ENCODE measurements around the gene CAMSAP3.
A peak's percentile ranks its signal among the peaks of the same experiment; 100 is the strongest.

Gene CAMSAP3

DNA sequence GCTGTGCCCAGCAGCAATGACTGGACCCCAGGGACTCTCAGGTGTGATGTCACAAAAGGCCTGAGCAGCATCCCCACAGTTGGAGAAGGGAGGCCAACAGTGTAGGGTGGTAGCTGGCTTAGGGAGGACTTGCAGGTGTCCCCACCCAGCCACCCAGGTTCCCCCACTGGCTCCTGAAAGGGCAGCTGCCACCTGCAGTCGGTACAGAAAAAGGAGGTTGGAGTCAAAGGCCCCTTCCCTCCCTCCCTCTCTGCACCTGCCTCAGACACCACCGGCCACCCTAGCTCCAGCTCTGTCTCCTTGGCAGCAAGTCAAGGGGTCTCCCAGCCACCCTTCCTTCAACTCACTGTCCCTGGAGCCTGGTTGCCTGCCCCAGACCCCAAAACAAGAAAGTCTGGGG is 38.0 kb downstream of the CAMSAP3 start, which contains the start of gene PCP2:
Gene PCP2, minus strand, starts transcription at position 22 of the 400 bp plus-strand sequence. CDS start 262 bp downstream, outside the sequence.
- DNase-seq (ENCODE audit: low spot score), result no peak

DNA sequence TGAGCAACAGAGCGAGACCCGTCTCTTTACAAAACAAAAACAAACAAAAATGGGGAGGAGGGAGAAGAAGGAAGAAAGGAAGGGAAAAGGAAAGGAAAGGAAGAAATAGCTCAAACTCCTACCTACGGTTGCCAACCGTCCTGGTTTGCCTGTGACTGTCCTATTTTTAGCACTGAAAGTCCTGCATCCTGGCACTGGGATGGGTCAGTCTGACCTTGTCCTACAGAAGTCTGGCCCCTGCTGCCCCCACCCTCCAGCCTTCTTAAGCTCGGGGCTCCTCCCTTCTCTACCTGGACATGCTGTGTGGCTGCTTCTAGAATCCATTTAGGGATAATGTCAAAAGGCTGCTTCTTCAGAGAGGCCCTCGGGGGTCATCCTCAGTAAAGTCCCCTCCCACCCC is 40.0 kb downstream of the CAMSAP3 start:
- DNase-seq (ENCODE audit: low spot score), result no peak

DNA sequence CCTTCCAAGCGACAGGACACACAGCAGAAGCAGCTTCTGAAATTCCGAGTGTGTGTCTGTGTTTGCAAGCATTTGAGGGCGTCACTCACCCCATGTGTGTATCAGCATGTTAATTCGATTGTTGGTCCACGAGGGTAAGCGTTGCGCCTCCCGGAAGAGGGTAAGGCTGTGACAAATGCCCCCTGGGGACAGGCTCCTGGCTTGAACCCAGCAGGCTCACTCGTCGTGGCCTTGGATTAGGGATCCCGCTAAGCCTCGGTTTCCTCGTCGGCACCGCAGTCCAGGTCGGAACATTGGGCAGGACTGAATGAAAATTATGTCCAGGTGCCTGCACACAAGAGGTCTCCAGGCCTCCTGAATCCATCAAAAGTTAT is 40.6 kb downstream of the CAMSAP3 start:
- no peak for DNase-seq (ENCODE audit: low spot score)

DNA sequence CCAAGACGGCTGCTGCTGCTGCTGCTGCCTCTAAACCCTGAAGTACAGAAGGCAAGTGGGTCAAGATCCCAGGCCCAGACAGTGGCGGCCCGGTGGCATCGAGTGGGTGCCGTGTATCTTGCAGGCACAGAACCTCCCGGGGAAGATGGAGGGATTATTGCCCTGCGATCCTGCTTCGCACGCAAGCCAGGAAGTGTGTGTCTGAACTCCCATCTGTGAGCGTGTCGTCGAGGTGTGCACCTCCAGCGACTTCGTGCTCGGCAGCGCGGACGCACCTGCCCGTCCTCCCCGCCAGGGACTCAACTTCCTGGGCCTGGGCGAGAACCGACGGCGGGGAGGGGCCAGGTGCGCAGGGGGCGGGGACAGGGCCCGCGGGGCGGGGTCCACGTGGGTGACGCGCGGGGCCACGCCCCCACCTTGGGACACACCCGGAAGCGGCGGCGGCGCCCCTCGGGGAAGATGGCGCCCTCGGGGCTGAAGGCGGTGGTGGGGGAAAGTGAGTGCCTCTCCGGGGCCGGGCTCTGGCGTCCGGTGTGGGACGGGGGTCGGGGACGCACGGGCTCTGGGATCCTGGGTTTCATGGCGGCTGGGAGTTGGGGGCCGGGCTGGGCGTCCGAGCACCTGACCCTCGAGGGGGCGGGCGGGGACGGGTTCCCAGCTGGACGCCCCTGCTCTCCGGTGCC is 41.2 kb downstream of the CAMSAP3 start, which contains the start of gene STXBP2:
Gene STXBP2, plus strand, starts transcription at position 420 of the 683 bp plus-strand sequence. Its CDS starts 40 bp downstream, at position 460.
- DNase-seq (ENCODE audit: low spot score), result peak; percentile 99

DNA sequence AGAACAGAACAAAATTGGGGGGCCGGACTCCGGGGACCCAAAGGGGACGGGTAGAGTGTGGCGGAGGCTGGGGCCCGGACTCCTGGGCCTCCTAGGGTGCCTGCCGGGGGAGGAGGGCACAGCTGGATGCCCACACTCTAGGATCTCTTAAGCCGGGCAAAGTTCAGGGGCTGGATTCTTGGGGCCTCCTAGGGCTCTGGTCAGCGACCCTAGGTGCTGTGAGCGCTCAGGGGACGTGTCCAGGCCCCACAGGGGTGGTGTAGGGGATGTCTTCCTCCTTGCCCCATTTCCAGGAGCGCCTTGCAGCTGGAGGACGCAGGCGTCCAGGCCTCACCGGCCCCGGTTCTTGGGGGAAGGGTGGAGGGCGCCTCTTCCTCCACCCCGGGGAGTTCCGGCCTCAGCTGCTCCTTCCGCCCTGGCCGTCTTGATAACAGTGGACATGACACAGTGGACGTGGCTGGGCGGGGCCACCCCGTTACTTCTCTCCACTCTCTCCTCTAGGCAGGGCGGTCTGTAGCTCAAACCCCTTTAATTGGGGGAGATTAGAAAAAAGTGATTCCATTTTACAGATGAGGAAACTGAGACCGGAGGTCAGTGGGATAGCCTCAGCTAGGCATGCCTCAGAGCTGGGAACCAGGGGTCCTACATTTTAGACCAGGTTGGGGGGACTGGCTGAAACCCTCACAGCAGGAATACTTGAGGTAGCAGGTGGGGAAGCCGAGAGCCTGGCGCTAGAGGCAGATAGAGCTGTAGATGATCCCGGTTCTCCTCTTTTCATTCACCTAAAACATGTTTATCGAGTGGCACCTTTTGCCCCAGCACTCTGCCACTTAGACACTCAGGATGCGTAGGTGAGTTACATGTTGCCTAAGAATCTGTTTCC is 42.0 kb downstream of the CAMSAP3 start:
- no peak for DNase-seq (ENCODE audit: low spot score)

DNA sequence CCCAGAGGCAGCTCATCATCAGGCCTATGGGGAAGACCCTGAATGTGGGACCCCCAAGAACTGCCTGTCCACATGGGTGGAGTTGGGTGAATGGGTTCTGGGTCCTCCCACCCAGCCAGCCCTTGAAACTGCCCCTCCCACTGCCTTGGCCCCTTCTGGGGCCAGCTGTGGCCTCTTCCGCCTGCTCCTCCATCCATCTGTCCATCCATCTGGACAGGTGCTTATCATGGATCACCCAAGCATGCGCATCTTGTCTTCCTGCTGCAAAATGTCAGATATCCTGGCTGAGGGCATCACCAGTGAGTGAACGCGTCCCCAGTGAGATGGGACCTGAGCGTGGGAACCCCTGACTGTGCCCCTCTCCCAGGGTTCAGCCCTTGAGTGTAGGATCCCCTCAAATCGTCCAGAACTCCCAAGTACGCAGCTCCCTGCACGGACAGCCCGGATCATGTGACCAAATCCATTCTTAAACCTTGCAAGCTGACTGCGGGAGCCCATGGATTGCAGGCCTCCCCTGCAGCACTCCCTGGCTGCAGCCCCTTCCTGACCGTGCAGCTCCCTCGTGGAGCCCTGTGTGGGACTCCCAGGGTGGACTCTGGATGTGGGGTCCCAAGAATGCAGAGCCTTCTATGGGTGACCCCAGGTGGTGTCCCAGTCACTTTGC is 43.3 kb downstream of the CAMSAP3 start:
- no peak for DNase-seq (ENCODE audit: low spot score)

DNA sequence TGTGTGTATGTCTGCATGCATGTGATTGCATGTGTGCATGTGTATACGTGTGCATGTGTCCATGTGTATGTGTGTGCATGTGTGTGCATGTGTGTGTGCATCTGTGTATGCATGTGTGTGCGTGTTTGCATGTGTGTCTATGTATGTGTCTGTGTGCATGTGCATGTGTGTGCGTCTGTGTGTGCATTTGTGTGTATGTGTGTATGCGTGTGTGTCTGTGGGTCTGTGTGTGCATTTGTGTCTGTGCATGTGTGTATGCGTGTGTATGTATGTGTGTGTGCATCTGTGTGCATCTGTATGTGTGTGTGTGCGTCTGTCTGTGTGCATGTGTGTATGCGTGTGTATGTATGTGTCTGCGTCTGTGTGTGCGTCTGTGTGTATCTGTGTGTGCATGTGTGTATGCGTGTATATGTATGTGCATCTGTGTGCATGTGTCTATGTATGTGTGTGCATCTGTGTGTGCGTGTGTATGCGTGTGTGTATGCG is 44.2 kb downstream of the CAMSAP3 start:
- DNase-seq (ENCODE audit: low spot score), result no peak

DNA sequence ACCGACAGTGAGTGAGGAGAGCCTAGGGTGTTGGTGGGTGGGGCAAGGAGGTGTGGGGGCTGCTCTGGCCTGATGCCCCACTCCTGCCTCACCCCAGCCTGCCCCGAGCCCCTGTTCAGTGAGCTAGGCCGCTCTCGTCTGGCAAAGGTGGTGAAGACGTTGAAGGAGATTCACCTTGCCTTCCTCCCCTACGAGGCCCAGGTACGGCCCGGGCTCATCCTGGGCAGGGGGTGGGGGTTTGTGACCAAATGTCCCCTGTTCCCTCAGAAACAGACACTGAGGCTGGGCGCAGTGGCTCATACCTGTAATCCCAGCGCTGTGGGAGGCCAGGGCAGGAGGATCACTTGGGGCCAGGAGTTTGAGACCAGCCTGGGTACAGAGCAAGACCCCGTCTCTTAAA is 45.1 kb downstream of the CAMSAP3 start:
- DNase-seq (ENCODE audit: low spot score), result no peak

DNA sequence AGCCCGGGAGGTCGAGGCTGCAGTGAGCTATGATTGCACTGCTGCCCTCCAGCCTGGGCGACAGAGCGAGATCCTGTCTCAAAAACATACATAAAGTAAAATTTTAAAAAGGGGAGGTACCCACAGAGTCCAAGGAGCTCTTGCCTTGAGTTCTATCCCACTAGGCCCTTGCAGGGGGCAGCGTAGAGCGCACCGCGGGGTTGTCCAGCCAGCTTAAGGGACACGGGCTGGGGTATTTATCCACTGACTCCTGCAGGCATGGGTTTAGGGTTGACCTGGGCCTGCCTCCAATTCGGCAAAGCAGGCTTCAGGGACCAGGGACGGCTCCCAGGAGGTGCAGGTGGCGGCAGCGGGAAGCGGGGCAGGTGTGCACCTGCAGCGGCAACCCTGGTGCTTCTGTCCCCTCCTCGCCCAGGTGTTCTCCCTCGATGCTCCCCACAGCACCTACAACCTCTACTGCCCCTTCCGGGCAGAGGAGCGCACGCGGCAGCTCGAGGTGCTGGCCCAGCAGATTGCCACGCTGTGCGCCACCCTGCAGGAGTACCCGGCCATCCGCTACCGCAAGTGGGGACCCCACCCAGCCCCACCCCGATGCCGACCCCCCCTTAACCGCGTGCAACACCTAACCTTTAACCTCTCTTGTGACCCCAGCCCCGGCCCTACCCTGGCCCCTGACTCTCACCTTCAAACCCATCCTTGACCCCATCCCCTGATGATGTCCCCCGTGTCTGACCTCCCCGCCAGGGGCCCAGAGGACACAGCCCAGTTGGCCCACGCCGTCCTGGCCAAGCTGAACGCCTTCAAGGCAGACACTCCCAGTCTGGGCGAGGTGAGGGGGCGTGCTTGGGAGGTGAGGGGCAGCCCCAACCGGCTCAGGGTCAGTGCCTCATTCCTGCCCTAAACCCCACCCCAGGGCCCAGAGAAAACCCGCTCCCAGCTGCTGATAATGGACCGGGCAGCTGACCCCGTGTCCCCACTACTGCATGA is 45.9 kb downstream of the CAMSAP3 start:
- no peak for DNase-seq (ENCODE audit: low spot score)

DNA sequence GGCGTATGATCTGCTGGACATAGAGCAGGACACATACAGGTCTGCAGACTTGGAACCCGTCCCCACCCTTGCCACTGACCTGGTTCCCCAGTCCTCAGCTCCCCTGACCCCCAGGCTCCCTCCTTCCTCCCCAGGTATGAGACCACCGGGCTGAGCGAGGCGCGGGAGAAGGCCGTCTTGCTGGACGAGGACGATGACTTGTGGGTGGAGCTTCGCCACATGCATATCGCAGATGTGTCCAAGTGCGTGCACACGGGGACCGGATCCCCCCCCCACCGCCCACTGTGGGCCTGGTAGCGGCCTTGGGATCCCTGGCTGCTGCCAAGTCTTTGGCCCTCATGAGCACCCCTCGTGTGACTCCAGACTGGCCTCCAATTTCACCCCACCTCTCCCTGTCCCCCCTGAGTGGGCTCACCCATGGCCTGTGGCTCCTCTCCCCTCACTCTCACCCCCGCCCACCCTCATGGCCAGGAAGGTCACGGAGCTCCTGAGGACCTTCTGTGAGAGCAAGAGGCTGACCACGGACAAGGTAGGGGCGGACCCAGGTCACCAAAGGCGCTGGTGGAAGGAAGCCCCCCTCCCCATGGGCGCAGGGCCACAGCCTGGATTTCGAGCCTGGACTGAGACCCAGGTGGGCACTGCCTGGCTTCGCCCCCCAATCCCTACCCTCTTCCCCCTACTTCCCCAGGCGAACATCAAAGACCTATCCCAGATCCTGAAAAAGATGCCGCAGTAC is 46.8 kb downstream of the CAMSAP3 start:
- no peak for DNase-seq (ENCODE audit: low spot score)

DNA sequence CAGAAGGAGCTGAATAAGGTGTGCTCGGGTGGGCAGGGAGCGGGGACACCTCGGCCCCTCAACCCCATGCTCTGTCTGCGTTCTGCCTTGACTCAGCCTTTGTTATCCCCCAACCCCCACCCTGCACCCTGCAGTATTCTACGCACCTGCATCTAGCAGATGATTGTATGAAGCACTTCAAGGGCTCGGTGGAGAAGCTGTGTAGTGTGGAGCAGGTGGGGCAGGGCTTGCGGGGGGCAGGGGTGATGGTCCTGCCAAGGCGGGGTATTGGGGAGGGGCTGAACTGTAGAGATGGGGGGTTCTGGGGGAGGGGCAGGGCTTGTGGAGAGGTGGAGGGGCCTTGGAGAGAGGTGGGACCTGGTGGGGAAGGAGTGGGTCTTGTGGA is 47.4 kb downstream of the CAMSAP3 start:
- DNase-seq (ENCODE audit: low spot score), result no peak

DNA sequence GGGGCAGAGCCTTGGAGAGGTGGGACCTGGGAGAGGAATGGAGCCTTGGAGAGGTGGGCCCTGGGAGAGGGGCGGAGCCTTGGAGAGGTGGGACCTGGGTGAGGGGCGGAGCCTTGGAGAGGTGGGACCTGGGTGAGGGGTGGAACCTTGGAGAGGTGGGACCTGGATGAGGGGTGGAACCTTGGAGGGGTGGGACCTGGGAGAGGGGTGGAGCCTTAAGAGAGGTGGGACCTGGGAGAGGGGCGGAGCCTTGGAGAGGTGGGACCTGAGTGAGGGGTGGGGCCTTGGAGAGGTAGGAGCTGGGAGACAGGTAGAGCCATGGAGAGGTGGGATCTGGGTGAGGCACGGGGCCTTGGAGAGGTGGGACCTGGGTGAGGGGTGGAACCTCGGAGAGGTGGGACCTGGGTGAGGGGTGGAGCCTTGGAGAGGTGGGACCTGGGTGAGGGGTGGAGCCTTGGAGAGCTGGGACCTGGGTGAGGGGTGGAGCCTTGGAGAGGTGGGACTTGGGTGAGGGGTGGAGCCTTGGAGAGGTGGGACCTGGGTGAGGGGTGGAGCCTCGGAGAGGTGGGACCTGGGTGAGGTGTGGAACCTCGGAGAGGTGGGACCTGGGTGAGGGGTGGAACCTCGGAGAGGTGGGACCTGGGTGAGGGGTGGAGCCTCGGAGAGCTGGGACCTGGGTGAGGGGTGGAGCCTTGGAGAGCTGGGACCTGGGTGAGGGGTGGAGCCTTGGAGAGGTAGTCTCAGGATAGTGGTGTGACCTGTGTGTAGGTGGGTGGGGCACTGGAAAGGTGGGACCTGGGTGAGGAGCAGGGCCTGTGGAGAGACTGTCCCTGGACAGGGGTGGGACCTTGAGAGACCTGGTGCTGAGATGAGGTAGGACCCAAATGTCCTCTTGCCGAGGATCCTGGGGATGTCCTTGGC is 48.2 kb downstream of the CAMSAP3 start:
- peak; percentile 64 for DNase-seq (ENCODE audit: low spot score)

DNA sequence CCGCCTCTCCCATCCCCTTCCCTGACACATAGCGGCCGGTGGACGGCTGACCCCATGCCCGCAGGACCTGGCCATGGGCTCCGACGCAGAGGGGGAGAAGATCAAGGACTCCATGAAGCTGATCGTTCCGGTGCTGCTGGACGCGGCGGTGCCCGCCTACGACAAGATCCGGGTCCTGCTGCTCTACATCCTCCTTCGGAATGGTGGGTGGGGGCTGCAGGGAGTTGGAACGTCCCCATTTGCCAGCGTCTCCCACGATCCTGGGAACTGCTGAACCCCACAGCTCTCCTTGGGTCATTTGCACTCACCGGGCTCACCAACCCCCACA is 48.9 kb downstream of the CAMSAP3 start:
- no peak for DNase-seq (ENCODE audit: low spot score)

DNA sequence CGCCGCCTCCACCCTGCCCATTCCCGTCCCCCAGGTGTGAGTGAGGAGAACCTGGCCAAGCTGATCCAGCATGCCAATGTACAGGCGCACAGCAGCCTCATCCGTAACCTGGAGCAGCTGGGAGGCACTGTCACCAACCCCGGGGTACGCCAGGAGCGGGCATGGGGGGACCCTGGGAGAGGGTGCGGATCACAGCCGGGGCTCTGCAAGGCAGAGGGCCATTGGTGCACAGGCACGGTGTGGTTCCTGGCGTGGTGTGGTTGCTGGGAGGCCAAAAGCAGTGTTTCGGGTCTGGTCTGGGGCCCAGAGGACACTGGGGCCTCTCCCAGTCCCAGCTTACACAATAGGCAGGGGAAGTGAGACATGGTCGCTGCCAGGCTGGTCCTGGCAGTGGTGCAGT is 49.5 kb downstream of the CAMSAP3 start:
- no peak for DNase-seq (ENCODE audit: low spot score)

DNA sequence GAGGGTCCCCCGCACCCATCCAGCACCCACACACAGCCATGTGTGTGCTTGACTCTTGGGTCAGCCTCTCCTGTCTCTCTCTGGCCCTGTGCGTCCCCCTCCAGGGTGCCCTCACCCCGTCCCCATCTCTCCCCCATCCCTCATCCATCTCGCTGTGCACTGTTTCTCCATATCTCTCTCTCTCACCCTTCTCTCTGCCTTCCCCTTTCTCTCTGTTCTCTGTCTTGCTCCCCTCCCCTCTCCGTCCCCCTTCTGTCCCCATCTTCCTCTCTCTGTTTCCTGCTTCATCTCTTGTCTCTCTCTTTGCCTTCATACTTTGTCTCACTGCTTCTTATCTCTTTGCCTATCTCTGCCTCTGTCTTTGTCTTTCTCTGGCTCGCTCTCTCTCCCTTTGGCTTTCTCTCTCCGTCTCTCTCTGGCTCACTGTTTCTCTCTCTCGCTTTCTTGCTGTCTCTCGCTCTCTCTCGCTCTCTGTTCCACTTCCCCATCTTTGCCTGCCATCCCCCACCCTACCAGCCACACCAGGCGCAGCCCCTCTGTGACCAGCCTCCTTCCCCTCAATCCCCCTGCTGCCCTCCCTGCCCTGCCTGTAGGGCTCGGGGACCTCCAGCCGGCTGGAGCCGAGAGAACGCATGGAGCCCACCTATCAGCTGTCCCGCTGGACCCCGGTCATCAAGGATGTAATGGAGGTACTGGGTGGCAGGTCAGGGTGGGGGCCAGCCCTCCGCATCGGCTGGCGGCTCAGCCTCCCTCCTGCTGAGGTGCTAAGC is 50.2 kb downstream of the CAMSAP3 start:
- no peak for DNase-seq (ENCODE audit: low spot score)

DNA sequence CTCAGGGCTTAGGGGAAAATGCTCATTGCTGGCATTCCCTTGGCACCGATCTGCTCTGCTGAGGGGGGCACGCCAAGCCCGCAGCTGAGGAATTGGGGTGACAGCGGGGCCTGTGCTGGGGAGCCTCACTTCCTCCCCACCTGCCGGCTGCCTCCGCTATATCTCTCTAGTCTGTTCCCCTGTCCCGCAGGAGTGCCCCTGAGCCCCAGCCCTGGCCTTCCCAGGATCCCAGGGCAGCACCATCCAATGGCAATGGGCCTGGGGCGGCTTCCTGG is 50.7 kb downstream of the CAMSAP3 start:
- no peak for DNase-seq (ENCODE audit: low spot score)

DNA sequence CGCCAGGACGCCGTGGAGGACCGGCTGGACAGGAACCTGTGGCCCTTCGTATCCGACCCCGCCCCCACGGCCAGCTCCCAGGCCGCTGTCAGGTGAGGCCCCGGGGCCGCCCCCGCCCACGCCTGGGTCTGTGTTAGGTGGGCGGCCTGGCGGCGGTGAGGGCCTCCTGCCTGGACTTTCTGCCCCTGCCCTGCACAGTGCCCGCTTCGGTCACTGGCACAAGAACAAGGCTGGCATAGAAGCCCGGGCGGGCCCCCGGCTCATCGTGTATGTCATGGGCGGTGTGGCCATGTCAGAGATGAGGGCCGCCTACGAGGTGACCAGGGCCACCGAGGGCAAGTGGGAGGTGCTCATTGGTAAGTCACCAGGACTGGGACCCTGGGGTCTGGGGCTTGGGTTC is 51.5 kb downstream of the CAMSAP3 start:
- DNase-seq (ENCODE audit: low spot score), result no peak

DNA sequence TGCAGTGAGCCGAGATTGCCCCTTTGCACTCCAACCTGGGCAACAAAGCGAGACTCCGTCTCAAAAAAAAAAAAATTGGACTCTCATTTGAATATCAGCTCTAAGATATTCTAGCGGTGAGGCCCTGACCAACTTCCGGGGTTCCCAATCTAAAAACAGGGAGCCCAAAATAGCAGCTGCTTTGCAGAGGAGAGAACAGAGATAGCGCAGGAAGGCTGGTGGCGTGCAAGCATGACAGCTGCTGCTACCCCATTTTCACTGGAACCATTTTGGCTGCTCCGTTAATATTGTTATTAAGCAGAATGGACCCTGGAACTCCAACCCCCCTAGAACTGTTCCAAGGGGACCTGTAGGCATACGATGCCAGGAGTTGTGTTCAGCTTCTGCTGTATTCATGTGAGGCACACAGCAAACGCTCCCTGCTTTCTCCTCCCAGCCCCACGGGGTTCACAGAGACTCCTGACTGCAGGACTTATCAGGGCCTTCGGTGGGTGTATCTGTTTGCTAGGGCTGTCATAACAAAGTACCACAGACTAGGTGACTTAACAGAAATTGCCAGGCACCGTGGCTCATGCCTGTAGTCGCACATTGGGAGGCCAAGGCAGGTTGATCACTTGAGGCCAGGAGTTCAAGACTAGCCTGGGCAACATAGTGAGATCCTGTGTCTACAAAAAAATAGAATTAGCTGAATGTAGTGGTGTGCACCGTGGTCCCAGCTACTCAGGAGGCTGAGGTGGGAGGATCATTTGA is 52.8 kb downstream of the CAMSAP3 start:
- no peak for DNase-seq (ENCODE audit: low spot score)

Data from iPS-NIHi11 (cell line).